GM18909 (cell line): Measurements from ENCODE around the gene MIPOL1.
"Not testable (repeated sequence)": the region's sequence is repeated elsewhere in the genome, so short reads cannot be mapped to it uniquely, and the experiment has no call there.

Experiments
- ATAC-seq: cut with Tn5 transposase; IDR thresholded peaks from one replicate; pipeline ENCODE4 v1.9.1; 2021; ENCODE audit warnings: mild to moderate bottlenecking; ENCODE audit not compliant: unreplicated experiment, poor library complexity

The MIPOL1 gene

GRCh38 chr14:37278636-37279538 is 81.2 kb downstream of the MIPOL1 start:
- no peak for ATAC-seq

DNA sequence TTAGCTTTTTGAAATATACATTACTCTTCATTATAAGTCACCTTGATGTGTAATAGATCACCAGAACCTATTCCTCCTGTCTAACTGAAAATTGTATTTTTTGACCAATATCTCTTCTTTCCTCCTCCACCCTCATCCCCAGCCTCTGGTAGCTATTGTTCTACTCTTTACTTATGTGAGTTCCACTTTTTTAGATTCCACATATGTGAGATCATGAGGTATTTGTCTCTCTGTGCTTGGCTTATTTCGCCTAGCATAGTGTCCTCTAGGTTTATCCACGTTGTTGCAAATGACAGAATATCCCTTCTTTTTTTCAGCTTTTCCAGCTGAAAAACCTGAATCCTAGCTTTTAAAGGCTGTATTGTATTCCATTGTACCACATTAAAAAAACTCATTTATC is 82.1 kb downstream of the MIPOL1 start:
- no peak for ATAC-seq

DNA sequence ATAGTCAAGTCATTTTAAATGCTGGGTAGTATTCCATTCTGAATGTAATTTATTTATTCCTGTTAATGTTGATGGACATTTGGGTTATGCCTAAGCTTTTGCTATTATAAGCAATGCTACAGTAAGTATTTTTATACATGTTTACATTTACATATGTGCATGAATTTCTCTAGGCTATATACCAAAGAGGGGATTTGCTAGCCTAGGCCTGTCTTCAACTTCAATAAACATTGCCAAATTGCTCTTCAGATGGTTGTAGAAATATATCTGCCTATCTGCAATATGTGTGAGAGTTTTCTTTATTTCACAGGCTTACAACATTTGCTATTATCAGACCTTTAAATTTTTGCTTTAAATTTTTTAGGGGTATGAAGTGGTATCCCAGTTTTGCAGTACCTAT is 87.0 kb downstream of the MIPOL1 start:
- no peak for ATAC-seq

DNA sequence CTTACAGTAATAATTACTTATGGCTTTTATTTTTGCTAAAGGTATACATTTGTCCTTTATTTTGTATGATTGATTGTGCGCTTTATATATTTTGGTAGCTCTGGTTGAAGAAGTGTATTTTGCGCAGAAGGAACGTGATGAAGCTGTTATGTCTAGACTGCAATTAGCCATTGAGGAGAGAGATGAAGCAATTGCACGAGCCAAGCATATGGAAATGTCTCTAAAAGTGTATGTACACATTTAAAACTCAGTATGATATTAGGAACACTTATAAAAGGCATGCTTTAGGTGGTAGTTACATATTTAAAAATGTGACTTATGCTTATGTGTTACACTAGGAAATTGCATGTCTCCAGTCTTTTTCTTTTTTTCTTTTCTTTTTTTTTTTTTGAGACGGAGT is 87.5 kb downstream of the MIPOL1 start:
- no peak for ATAC-seq

GRCh38 chr14:37289688-37290087 is 92.0 kb downstream of the MIPOL1 start:
- ATAC-seq: no peak

DNA sequence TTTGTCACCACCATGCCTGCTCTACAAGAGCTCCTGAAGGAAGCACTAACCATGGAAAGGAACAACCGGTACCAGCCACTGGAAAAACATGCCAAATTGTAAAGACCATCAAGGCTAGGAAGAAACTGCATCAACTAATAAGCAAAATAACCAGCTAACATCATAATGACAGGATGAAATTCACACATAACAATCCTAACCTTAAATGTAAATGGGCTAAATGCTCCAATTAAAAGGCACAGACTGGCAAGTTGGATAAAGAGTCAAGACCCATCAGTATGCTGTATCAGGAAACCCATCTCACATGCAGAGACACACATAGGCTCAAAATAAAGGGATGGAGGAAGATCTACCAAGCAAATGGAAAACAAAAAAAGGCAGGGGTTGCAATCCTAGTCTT is 97.5 kb downstream of the MIPOL1 start:
- not testable (repeated sequence) for ATAC-seq

DNA sequence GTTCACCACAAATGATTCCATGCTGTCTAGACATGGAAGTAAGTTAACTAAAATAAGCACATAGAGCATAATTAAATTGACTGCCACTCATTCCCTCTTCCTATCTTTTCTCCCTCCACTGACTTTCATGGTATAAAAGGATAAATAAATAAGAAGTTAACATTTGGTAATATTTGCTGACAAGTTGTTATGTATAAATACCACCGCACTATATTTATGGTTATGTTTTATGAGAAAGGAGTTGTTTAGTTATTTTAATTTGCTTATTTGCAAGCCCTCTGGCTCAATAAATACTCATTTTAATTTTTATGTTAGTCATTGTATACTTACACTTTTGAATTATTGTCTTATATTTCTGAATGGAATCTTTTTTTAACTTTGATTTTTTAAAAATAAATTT is 113.5 kb downstream of the MIPOL1 start:
- no peak for ATAC-seq

- ATAC-seq: no peak
Measured at GRCh38 chr14:37318938-37319337, 121.2 kb downstream of the MIPOL1 start.

GRCh38 chr14:37320106-37320505 is 122.4 kb downstream of the MIPOL1 start:
- ATAC-seq: no peak

GRCh38 chr14:37325332-37325731 is 127.6 kb downstream of the MIPOL1 start:
- ATAC-seq: no peak

DNA sequence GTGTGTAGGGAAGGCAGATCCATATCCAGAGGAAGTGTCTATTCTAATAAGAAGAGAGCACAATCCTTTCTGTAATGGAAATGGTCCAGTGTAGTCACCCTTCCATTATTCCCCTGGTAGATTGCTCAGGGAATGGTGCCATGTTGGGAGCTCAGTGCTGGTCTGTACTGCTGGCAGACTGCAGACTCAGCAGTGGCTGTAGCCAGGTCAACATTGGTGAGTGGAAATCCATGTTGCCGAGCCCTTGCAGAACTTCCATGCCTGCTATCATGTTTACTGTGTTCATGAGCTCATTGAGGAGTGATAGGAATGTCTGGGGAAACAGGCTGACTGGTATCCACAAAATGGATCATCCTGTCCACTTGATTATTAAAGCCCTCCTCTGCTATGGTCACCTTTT is 128.7 kb downstream of the MIPOL1 start:
- ATAC-seq: no peak

GRCh38 chr14:37327933-37328332 is 130.2 kb downstream of the MIPOL1 start:
- ATAC-seq: not testable (repeated sequence)

- ATAC-seq: no peak
Measured at GRCh38 chr14:37328673-37329072, 130.9 kb downstream of the MIPOL1 start.

DNA sequence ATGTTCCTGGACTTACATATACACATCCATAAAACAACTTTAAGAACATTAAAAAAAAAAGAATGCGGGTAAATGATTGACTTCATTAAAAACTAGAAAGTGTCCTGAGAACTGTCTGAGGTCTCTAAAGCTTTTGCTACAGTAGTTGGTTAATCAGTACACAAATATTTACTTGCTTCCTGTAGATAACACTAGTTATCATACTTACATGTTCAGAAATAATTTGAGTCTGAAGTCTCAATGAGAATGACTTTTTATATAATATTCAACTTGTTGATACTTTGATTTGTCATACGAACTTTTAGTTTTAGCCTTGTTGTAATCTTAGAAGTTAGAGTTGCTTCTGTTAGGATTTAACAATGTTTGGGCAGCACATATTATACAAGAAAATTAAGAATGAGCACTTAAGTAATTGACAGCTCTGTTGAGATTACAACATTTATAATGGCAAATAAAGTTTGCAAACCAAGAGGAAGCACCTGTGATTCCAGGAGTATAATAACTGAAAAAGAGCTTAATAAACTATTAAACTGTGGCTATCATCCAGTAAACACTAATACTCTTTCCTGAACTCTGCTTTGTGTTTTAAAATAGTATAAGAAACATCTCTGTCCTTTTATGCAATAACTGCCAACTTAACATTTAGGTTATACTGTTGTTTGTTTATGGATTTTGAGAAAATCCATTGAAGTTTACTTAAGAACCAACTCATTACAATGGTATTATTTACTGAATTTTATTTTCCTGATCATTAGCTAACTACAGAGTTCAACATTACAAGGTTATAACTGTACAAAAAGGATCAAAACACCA is 131.7 kb downstream of the MIPOL1 start:
- ATAC-seq: no peak

DNA sequence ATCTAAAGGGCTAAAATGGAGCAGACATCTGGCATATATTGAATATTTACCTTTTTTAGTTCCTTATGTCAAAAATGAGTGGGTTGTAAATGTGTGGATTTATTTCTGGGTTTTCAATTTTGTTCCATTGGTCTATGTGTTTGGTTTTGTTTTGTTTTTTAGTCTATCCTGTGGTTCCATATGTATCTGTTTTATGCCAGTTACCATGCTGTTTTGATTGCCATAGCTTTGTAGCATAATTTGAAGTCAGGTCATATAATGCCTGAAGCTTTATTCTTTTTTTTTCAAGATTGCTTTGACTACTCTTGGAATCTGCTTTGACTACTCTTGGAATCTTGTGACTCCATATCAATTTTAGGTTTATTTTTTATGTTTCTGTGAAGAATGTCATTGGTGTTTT is 133.2 kb downstream of the MIPOL1 start:
- no peak for ATAC-seq

- no peak for ATAC-seq
Measured at GRCh38 chr14:37340353-37340752, 142.6 kb downstream of the MIPOL1 start.

DNA sequence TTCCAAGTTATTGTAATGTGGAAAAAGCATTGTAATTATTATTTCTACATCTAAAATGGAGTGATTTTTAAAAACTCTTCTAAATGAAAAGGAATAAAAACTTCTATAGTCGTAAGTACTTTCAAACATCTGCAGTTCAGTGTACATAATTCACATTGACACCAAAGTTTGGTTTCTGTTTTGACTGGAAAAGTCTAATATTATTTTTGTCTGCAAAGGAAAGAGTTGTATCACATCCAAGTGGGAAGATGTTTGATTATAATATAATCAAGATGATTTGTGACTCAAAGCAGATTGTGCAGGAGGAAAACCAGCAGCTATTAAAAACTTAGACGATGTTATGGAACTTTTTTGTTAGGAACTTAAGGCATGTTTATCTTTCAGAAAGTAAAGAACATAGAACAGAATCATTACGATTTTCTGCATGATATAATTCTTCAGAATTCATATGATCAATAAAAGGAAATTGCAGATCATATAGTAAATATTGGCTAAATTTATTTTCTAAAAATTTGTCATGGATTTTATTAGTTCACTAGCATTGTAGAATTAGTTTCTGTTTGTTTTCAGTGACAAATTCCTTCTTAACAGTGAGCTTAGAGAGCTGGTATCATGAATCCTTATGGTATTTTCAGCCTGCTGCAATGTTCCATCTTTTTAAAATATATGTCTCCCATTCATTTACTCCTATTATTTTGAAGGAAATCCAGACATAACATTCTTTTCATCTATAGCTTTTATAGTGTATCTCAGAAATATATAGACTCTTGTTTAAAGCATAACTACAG is 145.8 kb downstream of the MIPOL1 start:
- no peak for ATAC-seq

DNA sequence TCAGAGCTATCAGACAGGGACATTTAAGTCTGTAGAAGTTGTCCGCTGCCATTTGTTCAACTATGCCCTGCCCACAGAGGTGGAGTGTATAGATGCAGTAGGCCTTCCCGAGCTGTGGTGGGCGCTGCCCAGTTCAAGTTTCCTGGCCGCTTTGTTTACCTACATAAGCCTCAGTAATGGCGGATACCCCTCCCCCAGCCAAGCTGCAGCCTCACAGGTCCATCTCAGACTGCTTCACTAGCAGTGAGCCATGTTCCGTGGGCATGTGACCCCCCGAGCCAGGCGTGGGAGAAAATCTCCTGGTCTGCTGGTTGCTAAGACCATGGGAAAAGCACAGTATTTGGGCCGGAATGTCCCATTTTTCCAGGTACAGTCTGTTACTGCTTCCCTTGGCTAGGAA is 165.9 kb downstream of the MIPOL1 start:
- ATAC-seq: no peak

DNA sequence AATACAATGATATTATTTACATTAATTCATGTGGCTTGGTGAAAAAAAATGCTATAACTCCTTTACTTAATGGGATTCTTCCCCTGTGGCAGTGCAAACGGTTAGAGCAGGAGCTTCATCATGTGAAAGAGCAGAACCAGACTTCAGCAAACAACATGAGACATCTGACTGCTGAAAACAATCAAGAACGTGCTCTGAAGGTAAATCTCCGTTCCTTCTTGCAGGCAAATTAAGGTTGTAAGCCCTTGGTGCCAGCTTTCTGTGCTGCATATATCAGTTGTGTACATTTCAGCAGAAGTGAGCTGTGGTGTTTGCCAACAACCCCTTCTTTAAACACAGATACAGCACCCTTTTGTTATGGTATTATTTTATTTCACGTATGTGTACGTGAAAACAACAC is 171.7 kb downstream of the MIPOL1 start:
- no peak for ATAC-seq

DNA sequence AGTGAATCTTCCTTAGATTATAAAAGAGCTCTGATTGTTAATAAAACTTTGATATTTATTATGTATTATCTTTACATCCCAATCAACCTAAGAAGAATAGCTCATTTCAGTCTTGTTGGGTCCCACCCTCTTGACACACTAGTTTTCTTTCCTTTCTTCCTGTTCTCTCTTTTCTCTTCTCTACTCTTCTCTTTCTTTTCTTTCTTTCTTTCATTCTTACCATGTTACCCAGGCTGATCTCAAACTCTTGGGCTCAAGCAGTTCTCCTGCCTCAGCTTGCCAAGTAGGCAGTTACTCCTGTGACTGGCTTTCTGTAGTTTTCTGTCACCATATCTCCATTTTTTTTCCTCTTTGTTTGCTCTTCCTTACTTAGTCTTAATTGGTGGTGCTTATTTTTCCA is 177.8 kb downstream of the MIPOL1 start:
- no peak for ATAC-seq
